Adrenal gland (tissue), 12 donors: ENCODE measurements around the gene GPHB5. TPM values are rescaled to one million over a fixed set of nuclear protein-coding genes. Genes with fewer than 3 reads are reported as not detected.

ENCODE experiments used
- DNase-seq, 7 donors: peaks; one replicate each; pipeline ENCODE4 v3.0.0-alpha.2; 2019 to 2020
- H3K27ac ChIP-seq, 5 donors: fragments of 200-600 bp; sonication (generic) in 4 of 5; 1 replicate in 3 of 5; 2 replicates in 2 of 5; pipeline versions ENCODE4 v1.5.1 to v1.8.0; 2016 to 2020; ENCODE audit warnings: mild to moderate bottlenecking in 1 of 5
- H3K27me3 ChIP-seq: fragments of 200-600 bp; 2 replicates; pipeline ENCODE4 v1.8.0; 2021
- H3K36me3 ChIP-seq, 2 donors: fragments of 200-600 bp; replicated peaks in 1 of 2; 1 replicate in 1 of 2; 2 replicates in 1 of 2; pipeline versions ENCODE4 v1.5.1 to v1.8.0; 2018 to 2022
- H3K4me1 ChIP-seq, 2 donors: fragments of 200-600 bp; replicated peaks in 1 of 2; 1 replicate in 1 of 2; 2 replicates in 1 of 2; pipeline versions ENCODE4 v1.5.1 to v1.8.0; 2018 to 2021
- H3K4me3 ChIP-seq, 4 donors: fragments of 200-600 bp; sonication (generic) in 3 of 4; one replicate each; pipeline ENCODE4 v1.5.1; 2016 to 2018
- H3K9me3 ChIP-seq, 3 donors: fragments of 200-600 bp; sonication (generic) in 1 of 3; replicated peaks in 1 of 3; 1 replicate in 2 of 3; 2 replicates in 1 of 3; pipeline versions ENCODE4 v1.5.1 to v1.8.0; 2016 to 2021
- CTCF ChIP-seq, 6 experiments: fragments of 450-650 bp in 4 of 6; fragments of 200-600 bp in 2 of 6; sonication (generic) in 1 of 6; IDR thresholded peaks; 1 replicate in 5 of 6; 2 replicates in 1 of 6; pipeline versions ENCODE4 v1.5.1 to v1.8.0; 2016 to 2021; ENCODE audit warnings: antibody characterized with exemption in 6 of 6, mild to moderate bottlenecking in 2 of 6, moderate library complexity in 1 of 6
- POLR2A ChIP-seq, 2 donors: fragments of 450-650 bp; IDR thresholded peaks; one replicate each; pipeline ENCODE4 v1.6.1; 2017; ENCODE audit warnings: antibody characterized with exemption in 2 of 2, mild to moderate bottlenecking in 2 of 2, moderate library complexity in 1 of 2
- WGBS, 4 donors: extraction: QIAGEN DNeasy Blood & Tissue Kit in 2 of 4; methylation state at CpG; one replicate each; pipeline versions ENCODE4 v1.1.5 to v1.1.7; 2013 to 2017; 5-methylcytosine and 5-hydroxymethylcytosine counted together
- intact Hi-C, 2 donors: fragments of 100-400 bp; cut with DNase I; formaldehyde crosslinking; loops; one replicate each; pipeline versions ENCODE4 v1.14.1 to v1.15.0; 2022 to 2023
- polyA plus RNA-seq, 3 donors: library from polyadenylated mRNA; stranded (reverse); fragments of 200-250 nt in 2 of 3; fragments of 350-450 nt in 1 of 3; fragmentation: Illumina TruSeq in 1 of 3; extraction: RNeasy Lipid Tissue Mini Kit (QIAGEN cat#74804) in 1 of 3; gene quantifications; one replicate each; pipeline ENCODE4 v1.2.3, GENCODE V29; 2013 to 2014
- total RNA-seq, 9 donors: library from RNA; depleted of rRNA in 4 of 9; stranded (reverse); fragments of >200 nt in 4 of 9; fragments of 120-200 nt in 1 of 9; fragmentation: NEBNext Ultra II Directional in 1 of 9; extraction: Animal tissue kit (Norgen Biotek cat#: 25700) in 1 of 9; gene quantifications; one replicate each; pipeline versions ENCODE4 v1.1.0 to v1.2.4, GENCODE V29; 2013 to 2023
- donor health status: healthy with polysubstance abuse.
- donor health status: Bipolar disorder and iron deficiency.
- donor health status: DM: yes; HTN: yes; CAD: no.
- donor health status: DM: no; HTN: no; CAD: no.
- donor health status: DM: no; HTN: no; CAD: no.
- donor health status: DM: yes; HTN: yes; CAD: no.

The GPHB5 gene
- total and polyA plus RNA-seq, 12 donors, result not detected

- intact Hi-C loops, result no loop called here
- no peak for DNase-seq
- no peak overlapping the region for H3K27ac ChIP-seq
- WGBS, 4 donors, result 54 to 71% (median 66%) methylated on average over 3 of the region's 3 CpGs
- no peak overlapping the region for H3K4me3 ChIP-seq
- H3K4me1 ChIP-seq, result no peaks in the 10 kb centered on the region
- TF ChIP-seq POLR2A (IDR thresholded peaks at IDR 0.05) (no peak), CTCF (IDR thresholded peaks at IDR 0.05) (no peak)
- H3K36me3 ChIP-seq, result no peaks in the 10 kb centered on the region
- H3K27me3 ChIP-seq, result no peaks in the 10 kb centered on the region
- H3K9me3 ChIP-seq, result no peaks in the 10 kb centered on the region
Observed at GRCh38 chr14:63267171-63267570, 51.6 kb downstream of the GPHB5 start.

- no peak for DNase-seq
- WGBS, 4 donors, result 86 to 100% (median 96%) methylated on average over 1 of the region's 1 CpG
- H3K9me3 ChIP-seq, result no peaks in the 10 kb centered on the region
- no peaks in the 10 kb centered on the region for H3K36me3 ChIP-seq
- H3K4me1 ChIP-seq, result no peaks in the 10 kb centered on the region
- H3K27me3 ChIP-seq, result no peaks in the 10 kb centered on the region
- TF ChIP-seq POLR2A (IDR thresholded peaks at IDR 0.05) (no peak), CTCF (IDR thresholded peaks at IDR 0.05) (no peak)
- no peak overlapping the region for H3K27ac ChIP-seq
- intact Hi-C loops, result no loop called here
- H3K4me3 ChIP-seq, result no peak overlapping the region
Observed at GRCh38 chr14:63266106-63266505, 52.6 kb downstream of the GPHB5 start.

Other genes starting within 250 kb of the GPHB5 start
- gene RHOJ, start 114.5 kb downstream of the GPHB5 start, total RNA-seq, result 10 to 100 TPM in 1 of 9 donors, 1 to 10 TPM in 8; 1.8 to 10.8 (median 4.4) TPM
- gene RHOJ, start 114.5 kb downstream of the GPHB5 start, polyA plus RNA-seq, result 10 to 100 TPM in 1 of 3 donors, 1 to 10 TPM in 2; 4.0 to 14.9 (median 8.5) TPM
- 10 to 100 TPM; 13.4 to 46.5 (median 24.7) TPM for gene PPP2R5E, start 224.4 kb upstream of the GPHB5 start, total RNA-seq
- gene PPP2R5E, start 224.4 kb upstream of the GPHB5 start, polyA plus RNA-seq, result 10 to 100 TPM in 1 of 3 donors, 1 to 10 TPM in 2; 5.7 to 42.0 (median 6.4) TPM